Effector CD8-positive, alpha-beta T cell (primary cell): Measurements from ENCODE around the gene KMT5C.

Experiments used
- DNase-seq: peaks from one replicate; lab custom pipeline; 2025; lab: John Stamatoyannopoulos, UW

Gene KMT5C

GRCh38 chr19:55385724-55386492 is 46.2 kb downstream of the KMT5C start, which contains the start of gene RPL28:
Gene RPL28, plus strand, starts transcription at chr19:55385932. Its CDS starts 426 bp downstream, at chr19:55386358.
- DNase-seq: peak; percentile 97

- DNase-seq: no peak
Measured at GRCh38 chr19:55386493-55386971, 46.9 kb downstream of the KMT5C start.

GRCh38 chr19:55387736-55388497 is 48.2 kb downstream of the KMT5C start:
- no peak for DNase-seq

- no peak for DNase-seq
Measured at GRCh38 chr19:55389386-55390317, 50.0 kb downstream of the KMT5C start.

- DNase-seq: no peak
Measured at GRCh38 chr19:55390461-55390880, 50.8 kb downstream of the KMT5C start.

GRCh38 chr19:55391191-55391670 is 51.6 kb downstream of the KMT5C start:
- DNase-seq: no peak

- no peak for DNase-seq
Measured at GRCh38 chr19:55391702-55392615, 52.3 kb downstream of the KMT5C start.

GRCh38 chr19:55392820-55393761 is 53.4 kb downstream of the KMT5C start:
- no peak for DNase-seq
